Measurements from ENCODE around the gene PCDHGA12.

Gene PCDHGA12

GRCh38 chr5:141399555-141400258, 30.6 kb upstream of the PCDHGA12 start:
- TF ChIP-seq CTCF (IDR thresholded peaks at IDR 0.05; ENCODE audit: insufficient read depth, low read depth, low read length, missing control alignments) = no peak
- H3K4me3 ChIP-seq (ENCODE audit: low read depth, low read length) = no peak overlapping the region
- DNase-seq (ENCODE audit: low read depth) = no peak

- no peak within 1 kb of the TSS for H3K4me3 ChIP-seq (ENCODE audit: low read depth, low read length)
- DNase-seq (ENCODE audit: low read depth) = no peak
- peak; percentile 23 for TF ChIP-seq CTCF (IDR thresholded peaks at IDR 0.05; ENCODE audit: insufficient read depth, low read depth, low read length, missing control alignments)
Measured at GRCh38 chr5:141402553-141403243, 27.6 kb upstream of the PCDHGA12 start, which contains the start of gene PCDHGA9. PCDHGA9 (plus strand) TSS chr5:141402778; CDS start chr5:141402953, 175 bp downstream.

- no peak for TF ChIP-seq CTCF (IDR thresholded peaks at IDR 0.05; ENCODE audit: insufficient read depth, low read depth, low read length, missing control alignments)
- H3K4me3 ChIP-seq (ENCODE audit: low read depth, low read length) = no peak overlapping the region
- no peak for DNase-seq (ENCODE audit: low read depth)
Measured at GRCh38 chr5:141403387-141403786, 26.9 kb upstream of the PCDHGA12 start.

- peak; percentile 53 for TF ChIP-seq CTCF (IDR thresholded peaks at IDR 0.05; ENCODE audit: insufficient read depth, low read depth, low read length, missing control alignments)
- peak; percentile 58 for DNase-seq (ENCODE audit: low read depth)
- H3K4me3 ChIP-seq (ENCODE audit: low read depth, low read length) = peak within 1 kb of the TSS; percentile 42
Measured at GRCh38 chr5:141407790-141408505, 22.4 kb upstream of the PCDHGA12 start, which contains the start of gene PCDHGB6. PCDHGB6 (plus strand) TSS chr5:141408021; CDS start chr5:141408203, 182 bp downstream.

GRCh38 chr5:141409598-141410306, 20.6 kb upstream of the PCDHGA12 start:
- H3K4me3 ChIP-seq (ENCODE audit: low read depth, low read length) = no peak overlapping the region
- no peak for DNase-seq (ENCODE audit: low read depth)
- no peak for TF ChIP-seq CTCF (IDR thresholded peaks at IDR 0.05; ENCODE audit: insufficient read depth, low read depth, low read length, missing control alignments)

- no peak overlapping the region for H3K4me3 ChIP-seq (ENCODE audit: low read depth, low read length)
- TF ChIP-seq CTCF (IDR thresholded peaks at IDR 0.05; ENCODE audit: insufficient read depth, low read depth, low read length, missing control alignments) = no peak
Measured at GRCh38 chr5:141411575-141411974, 18.7 kb upstream of the PCDHGA12 start.

More at GRCh38 chr5:141411575-141411974, 18.7 kb upstream of the PCDHGA12 start:
- DNase-seq (ENCODE audit: low read depth) = no peak
